ACC112 (cell line): ENCODE measurements around the gene ENGASE.

Source experiments
- H2AFZ ChIP-seq: fragments of 200-600 bp; sonication (generic); one replicate; pipeline ENCODE4 v1.6.0; 2017; ENCODE audit warnings: antibody characterized with exemption, low read length; ENCODE audit not compliant: unreplicated experiment
- H3K27ac ChIP-seq: fragments of 200-600 bp; sonication (generic); 2 replicates; pipeline ENCODE4 v1.5.1; 2014; ENCODE audit warnings: low read depth, mild to moderate bottlenecking, antibody characterized with exemption, low read length, moderate library complexity
- H3K27me3 ChIP-seq: fragments of 200-600 bp; sonication (generic); 2 replicates; pipeline ENCODE4 v1.6.1; 2014; ENCODE audit warnings: mild to moderate bottlenecking, antibody characterized with exemption, low read length, moderate library complexity, mixed read lengths; ENCODE audit not compliant: insufficient read depth
- H3K36me3 ChIP-seq: fragments of 200-600 bp; sonication (generic); 2 replicates; pipeline ENCODE4 v1.6.1; 2016; ENCODE audit warnings: mild to moderate bottlenecking, antibody characterized with exemption, low read length, moderate library complexity, mixed read lengths; ENCODE audit not compliant: insufficient read depth
- H3K4me1 ChIP-seq: fragments of 200-600 bp; sonication (generic); one replicate; pipeline ENCODE4 v1.6.1; 2016; ENCODE audit warnings: low read length, mixed read lengths; ENCODE audit not compliant: insufficient read depth, unreplicated experiment, control insufficient read depth
- H3K4me3 ChIP-seq: fragments of 200-600 bp; sonication (generic); 2 replicates; pipeline ENCODE4 v1.5.1; 2014; ENCODE audit warnings: mild to moderate bottlenecking, low read depth, low read length
- H3K79me2 ChIP-seq: fragments of 200-600 bp; sonication (generic); one replicate; pipeline ENCODE4 v1.6.0; 2016; ENCODE audit warnings: low read length; ENCODE audit not compliant: control insufficient read depth, unreplicated experiment, insufficient read depth

ENGASE gene

GRCh38 chr17:79098282-79098867 is 23.8 kb downstream of the ENGASE start:
- H2AFZ ChIP-seq, result no peak overlapping the region
- no peaks in the 10 kb centered on the region for H3K36me3 ChIP-seq
- H3K4me1 ChIP-seq, result no peaks in the 10 kb centered on the region
- no peaks in the 10 kb centered on the region for H3K79me2 ChIP-seq
- H3K27ac ChIP-seq, result no peak overlapping the region
- H3K27me3 ChIP-seq, result peaks cover 78% of the 10 kb centered on the region
- H3K4me3 ChIP-seq, result no peak overlapping the region

DNA sequence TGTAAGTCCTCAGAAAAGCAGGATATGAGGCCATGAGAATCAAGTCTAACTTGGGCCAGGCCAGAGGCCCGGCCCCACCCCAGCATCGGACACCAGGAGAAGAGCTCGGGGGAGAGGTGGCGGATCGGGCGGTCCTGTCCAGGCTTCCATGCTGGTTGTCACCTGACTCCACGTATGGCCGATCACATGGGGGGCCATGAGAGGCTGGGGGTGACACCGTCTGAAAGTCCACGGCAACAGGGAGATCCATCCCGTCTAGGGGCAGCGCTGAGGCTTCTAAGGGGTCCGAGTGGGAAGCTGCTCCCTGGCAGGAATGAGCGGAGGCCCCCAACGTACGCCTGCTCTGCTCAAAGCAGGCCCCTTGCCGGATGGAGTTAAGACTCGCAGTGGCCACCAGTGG is 25.8 kb downstream of the ENGASE start:
- H2AFZ ChIP-seq, result no peak overlapping the region
- peaks cover 82% of the 10 kb centered on the region for H3K27me3 ChIP-seq
- no peak overlapping the region for H3K27ac ChIP-seq
- no peaks in the 10 kb centered on the region for H3K79me2 ChIP-seq
- no peak overlapping the region for H3K4me3 ChIP-seq
- H3K4me1 ChIP-seq, result no peaks in the 10 kb centered on the region
- H3K36me3 ChIP-seq, result no peaks in the 10 kb centered on the region

GRCh38 chr17:79101111-79101673 is 26.6 kb downstream of the ENGASE start:
- H3K36me3 ChIP-seq, result no peaks in the 10 kb centered on the region
- peaks cover 77% of the 10 kb centered on the region for H3K27me3 ChIP-seq
- no peak overlapping the region for H2AFZ ChIP-seq
- H3K4me1 ChIP-seq, result no peaks in the 10 kb centered on the region
- no peaks in the 10 kb centered on the region for H3K79me2 ChIP-seq
- no peak overlapping the region for H3K27ac ChIP-seq
- no peak overlapping the region for H3K4me3 ChIP-seq

GRCh38 chr17:79102214-79102613 is 27.6 kb downstream of the ENGASE start:
- Histone ChIP-seq H3K27me3 (peaks cover 69% of the 10 kb centered on the region), H3K4me1 (no peaks in the 10 kb centered on the region), H3K27ac (no peak overlapping the region), H3K36me3 (no peaks in the 10 kb centered on the region), H3K79me2 (no peaks in the 10 kb centered on the region), H3K4me3 (no peak overlapping the region), H2AFZ (no peak overlapping the region)

DNA sequence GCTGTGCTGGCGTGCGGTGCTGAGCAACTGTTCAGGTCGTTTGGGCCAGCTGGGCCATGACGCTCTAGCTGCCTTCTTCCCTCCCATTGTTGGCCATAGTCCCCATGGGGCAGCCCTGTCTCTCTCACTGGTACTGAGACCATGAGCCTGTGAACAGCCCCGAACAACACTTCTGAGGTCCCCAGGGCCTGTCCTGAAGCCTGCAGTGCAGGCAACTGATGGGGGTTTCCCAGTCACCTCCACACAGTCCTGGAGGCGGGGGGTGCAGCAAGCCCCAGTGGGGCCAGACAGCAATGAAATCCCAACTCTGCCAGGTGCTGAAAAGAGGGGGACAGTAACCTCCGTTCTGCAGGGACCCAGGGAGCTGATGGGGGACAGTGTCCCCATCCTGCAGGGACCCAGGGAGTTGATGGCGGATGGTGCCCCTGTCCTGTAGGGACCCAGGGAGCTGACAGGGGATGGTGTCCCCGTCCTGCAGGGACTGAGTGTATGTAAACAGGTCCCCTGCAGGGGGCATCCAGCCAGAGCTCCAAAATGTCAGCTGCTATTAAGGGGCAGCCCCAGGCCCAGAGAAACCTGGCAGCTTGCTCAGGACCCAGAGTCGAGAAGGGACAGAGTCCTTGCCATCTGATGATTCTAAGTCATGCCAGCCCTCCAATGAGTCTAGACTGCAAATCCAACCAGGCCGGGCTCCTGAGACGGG is 30.4 kb downstream of the ENGASE start:
- H3K4me3 ChIP-seq, result no peak overlapping the region
- H3K79me2 ChIP-seq, result no peaks in the 10 kb centered on the region
- no peaks in the 10 kb centered on the region for H3K36me3 ChIP-seq
- H3K27ac ChIP-seq, result no peak overlapping the region
- H3K27me3 ChIP-seq, result peaks cover 53% of the 10 kb centered on the region
- no peak overlapping the region for H2AFZ ChIP-seq
- no peaks in the 10 kb centered on the region for H3K4me1 ChIP-seq

DNA sequence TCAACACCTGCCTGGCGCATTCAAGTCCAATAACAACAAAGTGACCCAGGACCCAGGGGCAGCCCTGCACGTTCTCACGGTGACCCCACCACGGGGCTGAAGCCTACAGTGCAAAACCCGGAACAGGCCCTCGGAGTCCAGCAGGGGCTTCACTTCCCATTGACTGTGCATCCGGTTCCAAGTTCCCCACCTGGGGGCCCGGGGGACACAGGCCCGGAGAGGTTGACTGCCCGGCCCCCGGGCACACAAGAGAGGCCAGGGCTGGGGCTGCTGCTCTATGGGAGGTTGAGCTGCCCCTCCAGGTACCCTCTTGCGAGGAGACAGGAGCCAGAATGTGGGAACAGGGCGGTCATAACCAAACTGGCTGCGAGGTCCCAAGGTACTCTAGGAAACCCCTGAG is 31.3 kb downstream of the ENGASE start:
- Histone ChIP-seq H3K27me3 (peaks cover 53% of the 10 kb centered on the region), H2AFZ (no peak overlapping the region), H3K79me2 (no peaks in the 10 kb centered on the region), H3K36me3 (no peaks in the 10 kb centered on the region), H3K4me3 (no peak overlapping the region), H3K4me1 (no peaks in the 10 kb centered on the region), H3K27ac (no peak overlapping the region)

- no peak overlapping the region for H2AFZ ChIP-seq
- H3K79me2 ChIP-seq, result no peaks in the 10 kb centered on the region
- no peak overlapping the region for H3K4me3 ChIP-seq
- H3K36me3 ChIP-seq, result no peaks in the 10 kb centered on the region
- peaks cover 45% of the 10 kb centered on the region for H3K27me3 ChIP-seq
- no peaks in the 10 kb centered on the region for H3K4me1 ChIP-seq
- no peak overlapping the region for H3K27ac ChIP-seq
Measured at GRCh38 chr17:79106958-79107357, 32.3 kb downstream of the ENGASE start.

DNA sequence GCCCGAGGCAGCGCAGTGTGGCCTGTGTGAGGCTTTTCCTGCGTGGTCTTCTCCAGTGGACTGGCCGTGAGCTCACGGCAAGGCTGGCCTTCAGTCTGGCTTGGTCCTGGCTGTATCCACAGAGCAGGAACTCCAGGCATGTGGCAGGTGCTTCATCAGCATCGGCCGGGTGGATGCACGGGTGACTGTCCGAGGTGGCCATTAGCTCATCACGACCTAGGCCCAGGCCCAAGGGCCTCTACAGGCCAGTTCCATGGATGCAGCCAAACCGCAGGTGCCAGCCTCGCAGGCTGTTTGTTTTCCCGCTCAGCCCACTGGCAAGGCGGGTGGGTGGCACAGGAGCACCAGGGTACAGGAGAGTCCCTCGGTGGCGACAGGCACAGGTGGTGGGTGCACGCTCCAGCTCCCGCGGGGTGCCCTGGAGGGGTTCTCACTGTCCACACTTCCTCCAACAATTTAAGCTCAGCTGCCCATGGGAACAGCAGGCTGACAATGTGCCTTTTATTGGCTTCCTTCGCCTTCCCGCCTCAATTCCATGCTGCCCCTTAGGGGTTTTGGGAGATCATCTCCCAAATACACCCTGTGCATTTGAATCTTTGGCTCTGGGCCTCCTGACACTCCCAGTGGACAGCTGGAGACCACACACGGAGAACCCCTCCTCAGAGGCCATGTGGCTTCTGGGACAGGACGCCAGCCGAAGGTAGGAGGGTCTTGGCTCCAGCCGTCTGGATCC is 33.0 kb downstream of the ENGASE start:
- Histone ChIP-seq H3K4me1 (no peaks in the 10 kb centered on the region), H3K27me3 (peaks cover 38% of the 10 kb centered on the region), H3K4me3 (no peak overlapping the region), H2AFZ (no peak overlapping the region), H3K36me3 (no peaks in the 10 kb centered on the region), H3K27ac (no peak overlapping the region), H3K79me2 (no peaks in the 10 kb centered on the region)

GRCh38 chr17:79108232-79108850 is 33.7 kb downstream of the ENGASE start:
- Histone ChIP-seq H2AFZ (no peak overlapping the region), H3K4me1 (no peaks in the 10 kb centered on the region), H3K79me2 (no peaks in the 10 kb centered on the region), H3K27me3 (peaks cover 36% of the 10 kb centered on the region), H3K27ac (no peak overlapping the region), H3K4me3 (no peak overlapping the region), H3K36me3 (no peaks in the 10 kb centered on the region)

- Histone ChIP-seq H3K79me2 (no peaks in the 10 kb centered on the region), H2AFZ (no peak overlapping the region), H3K4me3 (no peak overlapping the region), H3K27ac (no peak overlapping the region), H3K36me3 (no peaks in the 10 kb centered on the region), H3K27me3 (peaks cover 38% of the 10 kb centered on the region), H3K4me1 (no peaks in the 10 kb centered on the region)
Measured at GRCh38 chr17:79108870-79109269, 34.2 kb downstream of the ENGASE start.
